ENCODE measurements around the gene ARFRP1.

ARFRP1 gene

GRCh38 chr20:63735859-63736718, 28.3 kb upstream of the ARFRP1 start, which contains the start of gene LIME1:
LIME1 (plus strand) TSS chr20:63736664; CDS start chr20:63737550, 886 bp downstream.
- peak within 1 kb of the TSS; percentile 69 for H3K4me3 ChIP-seq (ENCODE audit: low read depth, low read length)
- TF ChIP-seq CTCF (IDR thresholded peaks at IDR 0.05; ENCODE audit: insufficient read depth, low read depth, low read length, missing control alignments): peak; percentile 2
- DNase-seq (ENCODE audit: low read depth): peak; percentile 87

GRCh38 chr20:63734946-63735858, 27.4 kb upstream of the ARFRP1 start:
- H3K4me3 ChIP-seq (ENCODE audit: low read depth, low read length): no peak overlapping the region
- TF ChIP-seq CTCF (IDR thresholded peaks at IDR 0.05; ENCODE audit: insufficient read depth, low read depth, low read length, missing control alignments): no peak
- DNase-seq (ENCODE audit: low read depth): no peak

GRCh38 chr20:63734111-63734945, 26.6 kb upstream of the ARFRP1 start:
- no peak overlapping the region for H3K4me3 ChIP-seq (ENCODE audit: low read depth, low read length)
- no peak for TF ChIP-seq CTCF (IDR thresholded peaks at IDR 0.05; ENCODE audit: insufficient read depth, low read depth, low read length, missing control alignments)
- no peak for DNase-seq (ENCODE audit: low read depth)

- no peak for TF ChIP-seq CTCF (IDR thresholded peaks at IDR 0.05; ENCODE audit: insufficient read depth, low read depth, low read length, missing control alignments)
- no peak overlapping the region for H3K4me3 ChIP-seq (ENCODE audit: low read depth, low read length)
- DNase-seq (ENCODE audit: low read depth): no peak
Observed at GRCh38 chr20:63733579-63734081, 25.9 kb upstream of the ARFRP1 start.

GRCh38 chr20:63733117-63733516, 25.3 kb upstream of the ARFRP1 start:
- no peak overlapping the region for H3K4me3 ChIP-seq (ENCODE audit: low read depth, low read length)
- no peak for TF ChIP-seq CTCF (IDR thresholded peaks at IDR 0.05; ENCODE audit: insufficient read depth, low read depth, low read length, missing control alignments)

More at GRCh38 chr20:63733117-63733516, 25.3 kb upstream of the ARFRP1 start:
- no peak for DNase-seq (ENCODE audit: low read depth)

Data from GM12865 (cell line).